GM19395 (cell line): ENCODE data around the gene GRIA1.
"Not testable (repeated sequence)": the region's sequence is repeated elsewhere in the genome, so short reads cannot be mapped to it uniquely, and the experiment has no call there.

Experiments used
- ATAC-seq: cut with Tn5 transposase; IDR thresholded peaks from one replicate; pipeline ENCODE4 v1.9.1; 2021; ENCODE audit warnings: mild to moderate bottlenecking, moderate library complexity; ENCODE audit not compliant: unreplicated experiment

Gene GRIA1

GRCh38 chr5:153809166-153809565, 318.7 kb downstream of the GRIA1 start:
- no peak for ATAC-seq

- no peak for ATAC-seq
Observed at GRCh38 chr5:153813901-153814300, 323.4 kb downstream of the GRIA1 start.

- no peak for ATAC-seq
Observed at GRCh38 chr5:153816870-153817269, 326.4 kb downstream of the GRIA1 start.

- no peak for ATAC-seq
Observed at GRCh38 chr5:153818626-153819025, 328.2 kb downstream of the GRIA1 start.

GRCh38 chr5:153823036-153823435, 332.6 kb downstream of the GRIA1 start:
- no peak for ATAC-seq

- no peak for ATAC-seq
Observed at GRCh38 chr5:153824909-153825308, 334.4 kb downstream of the GRIA1 start.

- no peak for ATAC-seq
Observed at GRCh38 chr5:153827397-153827796, 336.9 kb downstream of the GRIA1 start.

- no peak for ATAC-seq
Observed at GRCh38 chr5:153829510-153830065, 339.1 kb downstream of the GRIA1 start.

- ATAC-seq: peak; percentile 78
Observed at GRCh38 chr5:153831973-153832372, 341.5 kb downstream of the GRIA1 start.

GRCh38 chr5:153835891-153836515, 345.5 kb downstream of the GRIA1 start:
- no peak for ATAC-seq

GRCh38 chr5:153849303-153850113, 359.0 kb downstream of the GRIA1 start:
- not testable (repeated sequence) for ATAC-seq

- no peak for ATAC-seq
Observed at GRCh38 chr5:153860195-153860886, 369.9 kb downstream of the GRIA1 start.

- not testable (repeated sequence) for ATAC-seq
Observed at GRCh38 chr5:153862906-153863305, 372.4 kb downstream of the GRIA1 start.
